Measurements from ENCODE around the gene MBNL1.

- TF ChIP-seq FOXK2 (IDR thresholded peaks at IDR 0.05) (no peak), BHLHE40 (IDR thresholded peaks at IDR 0.05; ENCODE audit: borderline replicate concordance) (no peak), PKNOX1 (IDR thresholded peaks at IDR 0.05) (no peak), SP1 (IDR thresholded peaks at IDR 0.05) (no peak), ZNF384 (IDR thresholded peaks at IDR 0.05) (no peak), TARDBP (IDR thresholded peaks at IDR 0.05) (no peak)
These were observed 111.3 kb downstream of the MBNL1 start for GRCh38 chr3:152380043-152380442.

Measured in HEK293T (cell line).